NB4 (cell line): ENCODE data around the gene MPV17.

Source experiments
- DNase-seq: peaks from one replicate; pipeline ENCODE4 v3.0.0; 2010; ENCODE audit warnings: low read depth
- H3K4me3 ChIP-seq: one replicate; pipeline ENCODE4 v1.5.1; 2011; ENCODE audit warnings: mild to moderate bottlenecking, low read depth, low read length, moderate library complexity
- MAX ChIP-seq: IDR thresholded peaks from 2 replicates; pipeline ENCODE4 v1.6.1; 2011; ENCODE audit warnings: low read depth, low read length
- MYC ChIP-seq: IDR thresholded peaks from 2 replicates; pipeline ENCODE4 v1.6.1; 2011; ENCODE audit warnings: low read depth, low read length
- POLR2A ChIP-seq: IDR thresholded peaks from 2 replicates; pipeline ENCODE4 v1.6.1; 2011; ENCODE audit warnings: mild to moderate bottlenecking; ENCODE audit not compliant: insufficient read length; ENCODE audit errors: extremely low read depth
- TF ChIP-seq, protein P1 (sequence below): IDR thresholded peaks from one replicate; pipeline ENCODE4 v1.5.1; 2012; ENCODE audit warnings: low read depth, low read length

MPV17 gene

GRCh38 chr2:27308359-27308881 is 14.5 kb downstream of the MPV17 start, which contains the start of gene UCN:
TSS of gene UCN (minus strand) at chr2:27308445. CDS start at chr2:27307895, 550 bp downstream.
- no peak within 1 kb of the TSS for H3K4me3 ChIP-seq
- no peak for DNase-seq
- no peak for TF ChIP-seq MAX
- TF ChIP-seq, protein P1, sequence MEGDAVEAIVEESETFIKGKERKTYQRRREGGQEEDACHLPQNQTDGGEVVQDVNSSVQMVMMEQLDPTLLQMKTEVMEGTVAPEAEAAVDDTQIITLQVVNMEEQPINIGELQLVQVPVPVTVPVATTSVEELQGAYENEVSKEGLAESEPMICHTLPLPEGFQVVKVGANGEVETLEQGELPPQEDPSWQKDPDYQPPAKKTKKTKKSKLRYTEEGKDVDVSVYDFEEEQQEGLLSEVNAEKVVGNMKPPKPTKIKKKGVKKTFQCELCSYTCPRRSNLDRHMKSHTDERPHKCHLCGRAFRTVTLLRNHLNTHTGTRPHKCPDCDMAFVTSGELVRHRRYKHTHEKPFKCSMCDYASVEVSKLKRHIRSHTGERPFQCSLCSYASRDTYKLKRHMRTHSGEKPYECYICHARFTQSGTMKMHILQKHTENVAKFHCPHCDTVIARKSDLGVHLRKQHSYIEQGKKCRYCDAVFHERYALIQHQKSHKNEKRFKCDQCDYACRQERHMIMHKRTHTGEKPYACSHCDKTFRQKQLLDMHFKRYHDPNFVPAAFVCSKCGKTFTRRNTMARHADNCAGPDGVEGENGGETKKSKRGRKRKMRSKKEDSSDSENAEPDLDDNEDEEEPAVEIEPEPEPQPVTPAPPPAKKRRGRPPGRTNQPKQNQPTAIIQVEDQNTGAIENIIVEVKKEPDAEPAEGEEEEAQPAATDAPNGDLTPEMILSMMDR: no peak
- no peak for TF ChIP-seq MYC
- TF ChIP-seq POLR2A: no peak

GRCh38 chr2:27307545-27308358 is 15.1 kb downstream of the MPV17 start:
- TF ChIP-seq POLR2A (no peak), MYC (no peak), MAX (no peak)
- TF ChIP-seq, protein P1: no peak
- no peak overlapping the region for H3K4me3 ChIP-seq
- DNase-seq: no peak

- H3K4me3 ChIP-seq: no peak overlapping the region
- DNase-seq: no peak
- TF ChIP-seq, protein P1: no peak
- TF ChIP-seq MAX (no peak), POLR2A (no peak), MYC (no peak)
Observed at GRCh38 chr2:27307287-27307544, 15.7 kb downstream of the MPV17 start.

DNA sequence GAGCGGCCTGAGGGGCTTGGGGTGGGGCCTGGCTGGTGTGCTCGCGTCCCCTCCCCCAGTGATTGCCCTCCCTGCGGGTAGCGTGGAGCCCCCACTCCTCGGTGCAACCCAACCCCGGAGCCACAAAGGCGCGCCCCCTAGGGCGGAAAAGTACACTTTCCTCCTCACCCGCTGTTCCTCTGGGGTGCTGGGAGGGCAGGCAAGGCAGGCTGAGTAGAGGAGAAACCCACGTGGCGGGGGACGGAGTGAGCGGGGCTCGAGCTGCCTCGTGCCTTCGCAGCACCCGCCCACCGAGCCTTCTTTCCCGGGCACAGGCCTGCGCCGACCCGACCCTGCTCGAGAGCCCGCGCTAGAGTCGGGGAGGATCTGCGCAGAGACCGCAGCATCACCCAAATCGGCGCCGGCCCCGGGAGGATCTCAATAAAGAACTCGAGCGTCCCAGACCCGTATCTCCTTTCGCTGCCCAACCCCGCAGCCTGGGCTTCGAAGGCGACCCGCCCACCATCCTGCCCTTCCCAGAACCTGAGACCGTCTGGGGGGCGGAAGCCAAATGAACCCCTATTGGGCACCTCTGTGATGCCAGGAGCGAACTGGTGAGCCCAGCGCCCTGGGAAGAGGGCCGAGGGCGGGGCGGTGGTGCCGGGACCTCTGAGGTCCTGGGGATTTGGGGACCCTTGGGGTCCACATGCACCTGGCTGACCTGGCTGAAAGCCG is 16.2 kb downstream of the MPV17 start:
- H3K4me3 ChIP-seq: no peak overlapping the region
- DNase-seq: no peak
- TF ChIP-seq MYC (no peak), MAX (no peak), POLR2A (no peak)
- TF ChIP-seq, protein P1: no peak

DNA sequence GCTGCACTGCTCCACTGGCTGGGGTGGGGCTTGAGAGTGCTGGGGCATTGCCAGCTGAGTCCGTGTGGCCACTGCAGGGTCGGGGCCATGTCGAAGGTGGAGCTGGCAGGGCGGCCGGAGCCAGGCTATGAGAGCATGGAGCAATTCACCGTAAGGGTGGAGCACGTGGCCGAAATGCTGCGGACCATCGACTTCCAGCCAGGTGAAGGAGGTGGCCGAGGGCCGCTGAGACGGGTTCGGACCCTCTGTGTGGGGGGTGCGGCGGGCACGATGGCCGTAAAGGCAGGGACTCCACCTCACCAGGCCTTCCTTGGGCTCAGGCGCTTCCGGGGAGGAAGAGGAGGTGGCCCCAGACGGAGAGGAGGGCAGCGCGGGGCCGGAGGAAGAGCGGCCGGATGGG is 16.8 kb downstream of the MPV17 start:
- no peak for TF ChIP-seq POLR2A
- TF ChIP-seq MAX: no peak
- DNase-seq: no peak
- H3K4me3 ChIP-seq: no peak overlapping the region

GRCh38 chr2:27305516-27305915 is 17.4 kb downstream of the MPV17 start:
- TF ChIP-seq MAX (no peak), MYC (no peak), POLR2A (no peak)
- TF ChIP-seq, protein P1: no peak
- H3K4me3 ChIP-seq: no peak overlapping the region
- no peak for DNase-seq
